ENCODE data around the gene FBXO36. TPM values are rescaled to one million over a fixed set of nuclear protein-coding genes. Genes with fewer than 3 reads are reported as not detected.

The FBXO36 gene
- total RNA-seq, 1 donor from 2014 or later = 1.9 TPM

DNA sequence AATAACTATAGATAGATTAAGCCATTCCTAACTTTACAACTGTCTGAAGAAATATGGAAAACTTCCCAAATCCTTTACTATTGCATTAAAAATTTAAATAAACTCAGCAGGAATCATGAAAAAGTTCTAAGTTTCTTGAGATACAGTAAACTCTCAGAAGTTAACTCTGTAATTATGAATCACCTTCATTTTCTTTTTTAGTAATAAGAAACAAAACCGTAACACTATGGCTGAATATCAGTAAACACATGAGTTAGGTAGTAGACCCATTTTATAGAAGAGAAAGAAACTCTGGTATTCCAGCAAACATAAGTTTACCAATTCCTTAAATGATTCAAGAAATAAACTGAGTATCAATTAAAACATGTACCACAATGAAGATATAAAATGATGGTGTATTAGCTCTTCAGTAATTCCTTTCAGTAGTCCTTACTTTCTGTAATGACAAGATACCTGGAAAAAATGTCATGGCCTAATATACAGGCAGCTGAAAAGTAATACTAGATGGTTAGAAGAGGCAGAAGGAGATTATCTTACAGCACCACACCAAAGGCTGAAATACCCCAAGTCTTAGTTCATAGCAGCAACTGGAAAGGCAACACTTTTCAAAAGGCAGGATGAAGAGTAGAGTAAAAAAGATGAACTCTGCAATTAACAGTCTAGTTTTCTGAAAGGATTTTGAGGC lies 12.0 kb upstream of the FBXO36 start:
- Mint-ChIP-seq H3K36me3 (ENCODE audit: low read depth, unreplicated experiment) (peaks cover 9% of the 10 kb centered on the region), H3K4me3 (ENCODE audit: unreplicated experiment) (no peak overlapping the region), H3K27ac (ENCODE audit: unreplicated experiment) (peak overlapping the region; percentile 28), H3K27me3 (ENCODE audit: low read depth, unreplicated experiment) (no peaks in the 10 kb centered on the region), H3K9me3 (ENCODE audit: unreplicated experiment) (no peaks in the 10 kb centered on the region), H3K4me1 (ENCODE audit: low read depth, unreplicated experiment) (peaks cover 35% of the 10 kb centered on the region)
- peaks cover 89% of the 10 kb centered on the region for H4K20me1 ChIP-seq (ENCODE audit: insufficient read depth, low read length)
- TF ChIP-seq, protein P1, sequence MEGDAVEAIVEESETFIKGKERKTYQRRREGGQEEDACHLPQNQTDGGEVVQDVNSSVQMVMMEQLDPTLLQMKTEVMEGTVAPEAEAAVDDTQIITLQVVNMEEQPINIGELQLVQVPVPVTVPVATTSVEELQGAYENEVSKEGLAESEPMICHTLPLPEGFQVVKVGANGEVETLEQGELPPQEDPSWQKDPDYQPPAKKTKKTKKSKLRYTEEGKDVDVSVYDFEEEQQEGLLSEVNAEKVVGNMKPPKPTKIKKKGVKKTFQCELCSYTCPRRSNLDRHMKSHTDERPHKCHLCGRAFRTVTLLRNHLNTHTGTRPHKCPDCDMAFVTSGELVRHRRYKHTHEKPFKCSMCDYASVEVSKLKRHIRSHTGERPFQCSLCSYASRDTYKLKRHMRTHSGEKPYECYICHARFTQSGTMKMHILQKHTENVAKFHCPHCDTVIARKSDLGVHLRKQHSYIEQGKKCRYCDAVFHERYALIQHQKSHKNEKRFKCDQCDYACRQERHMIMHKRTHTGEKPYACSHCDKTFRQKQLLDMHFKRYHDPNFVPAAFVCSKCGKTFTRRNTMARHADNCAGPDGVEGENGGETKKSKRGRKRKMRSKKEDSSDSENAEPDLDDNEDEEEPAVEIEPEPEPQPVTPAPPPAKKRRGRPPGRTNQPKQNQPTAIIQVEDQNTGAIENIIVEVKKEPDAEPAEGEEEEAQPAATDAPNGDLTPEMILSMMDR (IDR thresholded peaks at IDR 0.05; ENCODE audit: insufficient read depth, low read depth, low read length) = no peak
- no peak for TF ChIP-seq EZH2 (IDR thresholded peaks at IDR 0.05; ENCODE audit: insufficient read depth, low read length)
- H3K9ac ChIP-seq (ENCODE audit: low read length) = no peak overlapping the region
- H3K36me3 ChIP-seq (ENCODE audit: insufficient read depth, low read length) = peaks cover 2% of the 10 kb centered on the region
- H2AFZ ChIP-seq (ENCODE audit: low read depth, low read length) = no peak overlapping the region
- DNase-seq (ENCODE audit: low read depth) (no peak), FAIRE-seq (no peak)
- no peak overlapping the region for H3K4me2 ChIP-seq (ENCODE audit: low read length)
- H3K79me2 ChIP-seq (ENCODE audit: insufficient read depth, low read length) = peaks cover 99% of the 10 kb centered on the region
- H3K4me1 ChIP-seq (ENCODE audit: insufficient read depth, low read length) = no peaks in the 10 kb centered on the region
- H3K9me3 ChIP-seq (ENCODE audit: insufficient read depth, low read depth, low read length) = no peaks in the 10 kb centered on the region
- no peak overlapping the region for H3K4me3 ChIP-seq (ENCODE audit: insufficient read depth, low read depth, low read length)
- H3K27me3 ChIP-seq (ENCODE audit: insufficient read depth, low read length) = no peaks in the 10 kb centered on the region
- H3K27ac ChIP-seq (ENCODE audit: low read depth, low read length) = no peak overlapping the region

DNA sequence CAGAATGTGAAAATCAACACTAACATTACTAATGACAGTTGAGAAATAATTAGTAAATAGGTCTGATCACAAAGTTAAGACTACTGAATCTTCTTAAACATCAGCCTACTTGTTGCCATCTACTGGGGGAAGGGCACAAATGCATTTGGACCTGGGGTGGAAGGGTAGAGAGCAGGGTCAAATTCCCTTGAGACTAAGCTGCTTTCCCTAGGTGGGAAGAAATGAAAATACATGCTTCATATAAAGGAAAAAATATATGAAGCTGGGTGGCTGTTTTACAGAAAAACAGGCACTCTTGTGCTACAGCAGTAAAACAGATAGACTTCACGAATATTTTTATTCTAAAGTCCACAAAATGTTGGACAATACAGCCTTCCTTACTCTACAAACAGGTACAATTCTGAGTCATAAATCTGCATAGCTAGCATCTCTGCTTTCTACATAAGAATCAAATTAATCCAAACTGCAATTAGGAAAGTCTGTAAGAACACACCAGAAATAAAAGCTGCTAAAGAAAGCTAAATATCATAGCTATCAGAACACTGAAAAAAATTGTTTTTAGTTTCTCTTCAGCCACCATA lies 11.4 kb upstream of the FBXO36 start:
- Mint-ChIP-seq H3K36me3 (ENCODE audit: low read depth, unreplicated experiment) (peaks cover 9% of the 10 kb centered on the region), H3K9me3 (ENCODE audit: unreplicated experiment) (no peaks in the 10 kb centered on the region), H3K27me3 (ENCODE audit: low read depth, unreplicated experiment) (no peaks in the 10 kb centered on the region), H3K4me3 (ENCODE audit: unreplicated experiment) (no peak overlapping the region), H3K27ac (ENCODE audit: unreplicated experiment) (peak overlapping the region; percentile 28), H3K4me1 (ENCODE audit: low read depth, unreplicated experiment) (peaks cover 33% of the 10 kb centered on the region)
- no peaks in the 10 kb centered on the region for H3K27me3 ChIP-seq (ENCODE audit: insufficient read depth, low read length)
- peaks cover 99% of the 10 kb centered on the region for H3K79me2 ChIP-seq (ENCODE audit: insufficient read depth, low read length)
- H4K20me1 ChIP-seq (ENCODE audit: insufficient read depth, low read length) = peaks cover 89% of the 10 kb centered on the region
- H3K4me2 ChIP-seq (ENCODE audit: low read length) = no peak overlapping the region
- H3K36me3 ChIP-seq (ENCODE audit: insufficient read depth, low read length) = peaks cover 2% of the 10 kb centered on the region
- H3K9me3 ChIP-seq (ENCODE audit: insufficient read depth, low read depth, low read length) = no peaks in the 10 kb centered on the region
- TF ChIP-seq EZH2 (IDR thresholded peaks at IDR 0.05; ENCODE audit: insufficient read depth, low read length) = no peak
- TF ChIP-seq, protein P1 (IDR thresholded peaks at IDR 0.05; ENCODE audit: insufficient read depth, low read depth, low read length) = no peak
- FAIRE-seq (peak; percentile 13), DNase-seq (ENCODE audit: low read depth) (no peak)
- H3K9ac ChIP-seq (ENCODE audit: low read length) = no peak overlapping the region
- H3K27ac ChIP-seq (ENCODE audit: low read depth, low read length) = no peak overlapping the region
- no peak overlapping the region for H3K4me3 ChIP-seq (ENCODE audit: insufficient read depth, low read depth, low read length)
- H3K4me1 ChIP-seq (ENCODE audit: insufficient read depth, low read length) = no peaks in the 10 kb centered on the region
- H2AFZ ChIP-seq (ENCODE audit: low read depth, low read length) = no peak overlapping the region

DNA sequence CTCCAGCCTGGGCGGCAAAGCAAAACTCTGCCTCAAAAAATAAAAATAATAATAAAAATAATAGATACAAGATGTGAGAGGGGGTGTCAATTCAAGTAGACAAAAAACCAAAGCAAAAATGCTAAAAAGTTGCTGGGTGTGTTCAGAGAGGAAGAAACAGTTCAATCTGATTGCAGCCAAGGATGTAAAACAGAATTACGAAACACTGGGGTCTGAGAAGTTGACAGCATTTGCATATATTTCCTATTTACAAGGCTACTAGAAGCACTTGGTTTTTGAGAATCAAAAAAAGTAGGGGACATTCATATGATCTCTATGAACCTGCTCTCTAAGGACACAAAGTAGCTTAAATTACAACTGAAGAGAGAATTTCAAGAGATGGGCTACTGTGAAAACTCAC lies 8.1 kb upstream of the FBXO36 start:
- H3K36me3 Mint-ChIP-seq (ENCODE audit: low read depth, unreplicated experiment) = peaks cover 6% of the 10 kb centered on the region
- Histone ChIP-seq H3K4me2 (ENCODE audit: low read length) (no peak overlapping the region), H4K20me1 (ENCODE audit: insufficient read depth, low read length) (peaks cover 94% of the 10 kb centered on the region), H3K4me1 (ENCODE audit: insufficient read depth, low read length) (no peaks in the 10 kb centered on the region), H3K79me2 (ENCODE audit: insufficient read depth, low read length) (peaks cover 100% of the 10 kb centered on the region), H3K9ac (ENCODE audit: low read length) (no peak overlapping the region), H2AFZ (ENCODE audit: low read depth, low read length) (no peak overlapping the region), H3K27ac (ENCODE audit: low read depth, low read length) (no peak overlapping the region), H3K4me3 (ENCODE audit: insufficient read depth, low read depth, low read length) (no peak overlapping the region), H3K9me3 (ENCODE audit: insufficient read depth, low read depth, low read length) (no peaks in the 10 kb centered on the region), H3K36me3 (ENCODE audit: insufficient read depth, low read length) (peaks cover 8% of the 10 kb centered on the region), H3K27me3 (ENCODE audit: insufficient read depth, low read length) (no peaks in the 10 kb centered on the region)
- DNase-seq (ENCODE audit: low read depth) = no peak
- no peak for FAIRE-seq
- H3K4me1 Mint-ChIP-seq (ENCODE audit: low read depth, unreplicated experiment) = peaks cover 40% of the 10 kb centered on the region
- no peaks in the 10 kb centered on the region for H3K9me3 Mint-ChIP-seq (ENCODE audit: unreplicated experiment)
- no peak overlapping the region for H3K4me3 Mint-ChIP-seq (ENCODE audit: unreplicated experiment)
- no peak overlapping the region for H3K27ac Mint-ChIP-seq (ENCODE audit: unreplicated experiment)
- H3K27me3 Mint-ChIP-seq (ENCODE audit: low read depth, unreplicated experiment) = no peaks in the 10 kb centered on the region
- no peak for TF ChIP-seq EZH2 (IDR thresholded peaks at IDR 0.05; ENCODE audit: insufficient read depth, low read length)
- TF ChIP-seq, protein P1 (IDR thresholded peaks at IDR 0.05; ENCODE audit: insufficient read depth, low read depth, low read length) = no peak
